Stromal cell of bone marrow (primary cell): ENCODE measurements around the gene ZNF629.

Experiments used
- DNase-seq: peaks from one replicate; pipeline ENCODE4 v3.0.0-alpha.2; 2012; ENCODE audit warnings: low read depth

ZNF629 gene

GRCh38 chr16:30786115-30786935 is 680 bp downstream of the ZNF629 start:
- DNase-seq = peak; percentile 28

- no peak for DNase-seq
Measured at GRCh38 chr16:30785126-30786106, 1.6 kb downstream of the ZNF629 start.

DNA sequence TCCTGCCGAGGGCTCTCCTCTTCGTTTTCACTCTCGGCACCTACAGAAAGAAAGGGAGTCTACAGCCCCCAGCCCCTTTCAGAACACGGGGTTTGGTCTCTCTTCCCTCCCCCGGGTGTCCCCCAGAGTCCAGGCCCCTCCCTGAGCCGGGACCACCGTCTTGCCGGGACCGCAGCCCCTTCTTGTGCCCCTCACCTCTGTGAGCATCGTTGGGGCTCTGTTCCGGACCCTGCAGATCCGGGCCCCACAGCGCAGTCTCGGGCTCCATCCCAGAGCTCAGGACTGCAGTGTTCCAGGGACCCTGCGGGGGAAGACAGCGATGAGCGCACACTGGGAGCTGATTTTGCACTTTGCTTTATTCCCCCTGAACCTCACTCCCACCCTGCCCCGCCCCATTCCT is 2.8 kb downstream of the ZNF629 start:
- DNase-seq = no peak

- DNase-seq = no peak
Measured at GRCh38 chr16:30783280-30784109, 3.5 kb downstream of the ZNF629 start.

- DNase-seq = no peak
Measured at GRCh38 chr16:30782486-30783279, 4.3 kb downstream of the ZNF629 start.

- DNase-seq = no peak
Measured at GRCh38 chr16:30780549-30780948, 6.5 kb downstream of the ZNF629 start.

- DNase-seq = no peak
Measured at GRCh38 chr16:30780021-30780420, 7.0 kb downstream of the ZNF629 start.

DNA sequence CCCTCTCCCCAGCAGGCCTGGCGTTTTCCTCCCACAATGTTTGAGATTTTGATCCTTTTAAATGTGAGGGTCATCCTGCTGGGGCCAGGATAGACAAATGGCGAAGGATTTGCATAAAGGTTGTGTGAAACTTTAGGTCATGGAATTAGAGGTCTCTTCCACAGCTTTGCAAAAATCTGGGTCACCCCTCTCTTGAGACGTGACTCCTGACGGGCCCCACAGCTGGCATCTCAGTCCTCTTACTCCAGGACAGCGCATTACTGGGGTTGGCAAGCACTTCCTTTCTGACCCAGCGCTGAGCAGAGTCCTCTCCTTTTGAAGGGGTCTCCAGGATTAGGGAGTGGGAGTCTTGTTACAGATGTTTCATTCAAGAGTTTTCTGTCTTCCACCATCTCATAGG is 7.4 kb downstream of the ZNF629 start:
- DNase-seq = no peak

- no peak for DNase-seq
Measured at GRCh38 chr16:30778549-30779244, 8.3 kb downstream of the ZNF629 start.

GRCh38 chr16:30777591-30778297 is 9.3 kb downstream of the ZNF629 start:
- DNase-seq = no peak

DNA sequence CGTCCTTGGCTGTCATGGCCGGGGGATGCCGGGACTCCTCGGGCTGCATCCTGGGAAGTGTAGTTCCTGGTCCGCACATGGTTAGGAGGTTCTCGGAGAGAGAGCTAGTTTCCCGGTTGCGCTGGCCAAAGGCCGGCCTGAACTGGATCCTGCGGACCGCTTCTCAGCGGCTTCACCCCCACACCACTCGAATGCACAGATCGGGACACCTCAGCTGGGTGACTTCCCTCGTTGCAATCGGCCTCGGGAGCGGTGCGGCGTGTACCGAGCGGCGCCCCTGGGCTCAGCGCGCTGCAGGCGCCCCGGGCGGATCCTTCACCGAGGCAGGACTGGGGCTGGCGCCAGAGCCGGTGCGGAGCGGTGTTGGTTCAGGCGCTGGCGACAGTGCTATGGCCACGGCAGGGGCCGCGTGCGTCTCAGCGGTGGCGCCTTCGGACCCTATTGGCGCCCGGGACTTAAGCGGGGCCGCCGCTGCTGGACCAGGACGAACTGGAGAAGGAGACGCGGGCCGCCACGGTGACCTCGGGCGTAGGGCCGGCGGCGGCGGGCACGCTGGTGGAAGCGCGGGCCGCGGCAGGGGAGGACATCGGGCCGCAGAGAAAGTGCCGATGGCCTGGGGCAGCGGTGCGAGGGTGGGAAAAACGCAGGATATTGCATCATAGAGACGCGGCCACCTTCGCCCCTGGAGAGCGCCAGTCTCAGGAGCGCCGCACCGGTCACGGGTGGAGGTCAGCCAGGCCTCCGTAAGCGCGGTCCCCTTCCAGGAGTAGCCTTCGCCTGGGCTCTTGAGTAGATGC is 11.4 kb downstream of the ZNF629 start:
- peak; percentile 76 for DNase-seq

- DNase-seq = no peak
Measured at GRCh38 chr16:30775131-30775391, 11.9 kb downstream of the ZNF629 start.

DNA sequence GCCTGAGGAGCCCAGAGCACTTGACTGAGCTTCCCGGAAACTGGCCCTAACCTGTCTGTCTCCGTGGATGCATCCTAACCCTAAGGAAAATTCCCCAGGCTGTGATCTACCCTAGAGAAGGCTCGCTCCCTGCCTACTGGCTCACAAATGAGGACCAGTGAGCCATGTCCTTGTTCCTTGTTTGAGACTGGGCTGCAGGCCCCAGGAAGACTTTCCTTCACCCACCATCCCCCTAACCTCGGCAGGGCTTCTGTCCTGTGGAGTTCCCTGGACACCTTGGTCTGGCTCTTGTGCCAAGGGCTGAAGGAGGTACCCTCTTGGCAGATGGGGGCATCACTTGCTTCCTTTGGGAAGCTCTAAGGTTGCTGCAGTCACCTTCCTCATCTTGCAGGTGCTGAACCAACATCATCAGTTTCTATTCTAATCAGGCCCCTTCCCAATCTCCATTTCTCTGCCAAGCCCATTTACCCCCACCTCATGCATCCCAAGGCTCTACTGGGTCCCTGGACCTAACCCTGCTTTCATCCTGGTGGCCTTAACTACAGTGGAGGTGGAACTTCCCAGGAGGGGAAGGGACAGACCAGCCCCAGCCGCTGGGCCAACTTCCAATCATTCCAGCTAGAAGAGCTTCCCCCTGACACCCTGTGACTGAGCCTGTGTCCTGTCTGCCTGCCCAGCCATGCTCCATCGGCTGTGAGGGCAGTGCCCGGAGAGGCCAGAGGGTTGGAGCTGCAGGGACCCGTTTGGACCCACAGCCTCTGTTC is 12.5 kb downstream of the ZNF629 start:
- DNase-seq = no peak

DNA sequence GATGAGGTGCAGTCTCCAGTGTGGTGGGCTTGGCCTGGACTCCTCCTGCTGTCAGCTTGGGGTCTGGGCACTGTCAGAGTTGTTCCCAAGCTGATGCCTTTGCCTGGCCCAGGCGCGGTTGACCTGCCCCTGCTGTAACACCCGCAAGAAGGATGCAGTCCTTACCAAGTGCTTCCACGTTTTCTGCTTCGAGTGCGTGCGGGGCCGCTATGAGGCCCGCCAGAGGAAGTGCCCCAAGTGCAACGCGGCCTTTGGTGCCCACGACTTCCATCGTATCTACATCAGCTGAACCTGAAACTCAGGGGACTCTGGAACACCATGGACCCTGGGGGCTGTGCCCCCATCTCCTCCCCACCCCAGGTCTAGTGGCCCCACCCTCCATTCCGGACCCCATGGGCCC is 13.2 kb downstream of the ZNF629 start:
- no peak for DNase-seq

DNA sequence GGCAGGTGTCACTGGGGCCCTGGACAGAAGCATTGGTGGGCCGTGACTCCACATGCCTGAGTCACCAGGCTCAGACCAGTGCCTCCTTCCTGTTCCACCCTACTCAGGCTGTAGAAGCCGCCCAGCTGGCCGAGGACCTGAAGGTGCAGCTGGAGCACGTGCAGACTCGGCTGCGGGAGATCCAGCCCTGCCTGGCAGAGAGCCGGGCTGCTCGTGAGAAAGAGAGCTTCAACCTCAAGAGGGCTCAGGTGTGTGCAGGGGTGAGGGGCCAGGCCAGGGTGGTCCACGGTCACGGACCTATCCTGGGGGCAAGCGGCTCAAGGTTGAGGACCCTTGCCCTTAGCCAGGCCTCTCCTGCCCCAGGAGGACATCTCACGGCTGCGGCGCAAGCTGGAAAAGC is 15.3 kb downstream of the ZNF629 start:
- DNase-seq = no peak

- DNase-seq = no peak
Measured at GRCh38 chr16:30769379-30770089, 17.5 kb downstream of the ZNF629 start.

DNA sequence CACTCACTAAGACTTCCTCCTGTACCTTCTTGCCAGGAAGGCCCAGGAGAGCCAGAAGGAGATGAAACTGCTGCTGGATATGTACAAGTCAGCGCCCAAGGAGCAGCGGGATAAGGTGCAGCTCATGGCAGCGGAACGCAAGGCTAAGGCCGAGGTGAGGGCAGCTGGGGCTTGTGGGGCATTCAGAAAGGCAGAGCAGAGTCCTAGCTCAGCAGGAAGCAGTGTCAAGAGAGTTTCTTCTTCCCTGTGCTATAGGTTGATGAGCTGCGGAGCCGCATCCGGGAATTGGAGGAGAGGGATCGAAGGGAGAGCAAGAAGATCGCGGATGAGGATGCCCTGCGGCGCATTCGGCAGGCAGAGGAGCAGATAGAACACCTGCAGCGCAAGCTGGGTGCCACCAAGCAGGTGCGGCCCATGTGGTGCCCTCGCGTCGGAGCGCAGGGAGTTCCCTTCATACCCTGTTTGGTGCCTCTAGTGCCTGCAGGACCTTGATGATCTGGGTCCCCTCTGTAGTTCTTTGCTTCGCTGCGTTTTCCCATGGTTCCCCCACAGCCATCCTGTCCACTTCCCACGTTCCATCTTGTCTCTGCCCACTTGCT is 18.3 kb downstream of the ZNF629 start:
- DNase-seq = no peak
